NCI-H345 treated with DMSO at 0.1 percent for 48 hours (cell line): Measurements from ENCODE around the gene TMEM158.

Experiments
- DNase-seq: peaks from one replicate; lab custom pipeline; 2025; ENCODE audit not compliant: unreplicated experiment; lab: John Stamatoyannopoulos, UW

TMEM158 gene

DNA sequence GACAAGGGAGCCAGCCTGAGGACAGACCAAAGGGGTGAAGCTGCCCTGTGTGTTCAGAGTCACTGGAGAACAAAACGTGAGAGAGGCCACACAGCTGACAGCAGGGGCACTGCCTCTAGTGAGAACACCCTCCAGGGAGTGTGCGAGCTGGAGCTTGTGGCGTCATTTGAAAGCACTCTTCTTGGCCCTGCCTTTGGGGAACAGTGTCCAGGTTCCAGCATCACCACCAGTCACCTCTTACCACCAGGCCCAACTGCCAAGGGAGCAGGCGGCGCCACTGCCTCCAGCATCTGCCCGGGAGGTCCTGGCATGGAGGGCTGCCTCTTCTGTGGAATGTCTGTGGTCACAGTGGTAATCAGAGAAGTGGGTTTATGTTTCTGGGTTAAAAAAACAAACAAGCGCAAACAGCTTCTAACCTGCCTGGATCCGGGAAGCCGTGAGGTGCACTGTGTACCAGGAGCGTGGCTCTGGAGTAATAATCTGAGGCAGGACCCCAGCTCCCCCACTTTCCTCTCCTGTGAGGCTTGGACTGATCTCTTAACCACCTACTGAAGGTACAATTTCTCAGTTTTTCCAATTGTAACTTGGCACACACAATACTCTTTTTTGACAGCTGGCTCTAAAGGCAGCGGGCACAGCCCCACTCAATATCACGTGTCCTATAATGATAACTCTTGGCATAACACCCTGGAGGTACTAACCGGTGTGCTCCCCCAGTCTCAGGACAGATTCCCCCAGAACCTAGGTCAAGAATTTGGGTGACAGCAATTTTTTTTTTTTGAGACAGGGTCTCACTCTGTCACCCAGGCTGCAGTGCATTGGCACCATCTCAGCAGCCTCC, 47.7 kb downstream of the TMEM158 start:
- no peak for DNase-seq

DNA sequence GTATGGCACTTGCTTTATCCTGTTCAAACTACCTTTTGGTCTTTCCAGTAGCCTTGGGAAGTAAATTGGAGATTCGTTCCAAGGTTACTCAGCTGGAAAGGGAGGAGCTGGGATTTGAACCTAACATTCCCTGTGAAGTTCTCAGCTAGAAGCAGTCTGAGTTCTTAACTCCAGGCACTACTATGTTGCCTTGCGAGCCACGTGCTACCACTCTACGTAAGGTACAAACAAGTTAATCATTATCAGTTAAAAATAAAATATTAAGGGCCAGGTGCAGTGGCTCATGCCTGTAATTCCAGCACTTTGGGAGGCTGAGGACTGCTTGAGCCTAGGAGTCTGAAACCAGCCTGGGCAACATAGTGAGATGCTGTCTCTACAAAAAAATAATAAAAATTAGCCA, 49.2 kb downstream of the TMEM158 start:
- no peak for DNase-seq
